HepG2 (cell line): ENCODE data around the gene PRKCE. TPM values are rescaled to one million over a fixed set of nuclear protein-coding genes. Genes with fewer than 3 reads are reported as not detected.

ENCODE experiments used
- ATAC-seq: fragments of 200-7000 bp; cut with Tn5 transposase; 3 replicates; pipeline ENCODE4 v1.9.1; 2020; ENCODE audit warnings: mild to moderate bottlenecking, moderate library complexity
- BruUV-seq: library from RNA; stranded (reverse); fragments of 400-500 nt; replicated peaks from 2 replicates; lab custom pipeline; 2021; lab: Mats Ljungman, UMichigan
- CTCF ChIA-PET: fragments of 300-600 bp; formaldehyde crosslinking; extraction: SDS; loops from one replicate; lab custom pipeline; 2021; ENCODE audit warnings: low total read pairs, inconsistent platforms, low intra/inter-chr PET ratio; lab: Yijun Ruan, JAX
- POLR2A ChIA-PET: fragments of 350-600 bp; sonication (Branson Sonifier 250); formaldehyde crosslinking; loops from one replicate; lab custom pipeline; 2020; ENCODE audit warnings: antibody characterized with exemption, inconsistent platforms; lab: Yijun Ruan, JAX
- DNase-seq: peaks from one replicate; pipeline ENCODE4 v3.0.0-alpha.2; 2015; ENCODE audit warnings: low spot score
- FAIRE-seq: peaks from 3 replicates; lab custom pipeline; 2011; peaks lifted over from hg19 to GRCh38; lab: Jason Lieb, UNC
- H2AFZ ChIP-seq: one replicate; pipeline ENCODE4 v1.6.1; 2011; ENCODE audit warnings: low read length, inconsistent platforms
- H3K27ac ChIP-seq: fragments of 300-600 bp; 3 replicates; pipeline ENCODE4 v1.8.0; 2011; ENCODE audit warnings: mixed run types, mild to moderate bottlenecking, mixed read lengths, low read length, inconsistent platforms; ENCODE audit not compliant: insufficient read depth; ENCODE audit errors: extremely low read length
- H3K27me3 ChIP-seq, 2 experiments: fragments of 200-600 bp in 1 of 2; 2 replicates in 1 of 2; 3 replicates in 1 of 2; pipeline versions ENCODE4 v1.6.0 to v1.8.0; 2011; ENCODE audit warnings: low read length in 2 of 2, mild to moderate bottlenecking in 2 of 2, moderate library complexity in 2 of 2, inconsistent platforms in 1 of 2; ENCODE audit not compliant: insufficient read depth in 2 of 2, control insufficient read depth in 1 of 2
- H3K36me3 ChIP-seq, 2 experiments: fragments of 200-600 bp in 1 of 2; replicated peaks in 1 of 2; 2 replicates in 1 of 2; 3 replicates in 1 of 2; pipeline versions ENCODE4 v1.5.1 to v1.8.0; 2011; ENCODE audit warnings: low read length in 2 of 2, inconsistent platforms in 1 of 2; ENCODE audit not compliant: insufficient read depth in 2 of 2, control insufficient read depth in 1 of 2
- H3K4me1 ChIP-seq: 2 replicates; pipeline ENCODE4 v1.5.1; 2012; ENCODE audit warnings: low read length, inconsistent platforms; ENCODE audit not compliant: insufficient read depth
- H3K4me2 ChIP-seq: 2 replicates; pipeline ENCODE4 v1.6.0; 2011; ENCODE audit warnings: low read depth, low read length, inconsistent platforms
- H3K4me3 ChIP-seq, 3 experiments: fragments of 200-600 bp in 1 of 3; sonication (generic), shearing (Covaris generic) in 1 of 3; replicated peaks in 1 of 3; 2 replicates each; pipeline ENCODE4 v1.5.1; 2011 to 2016; ENCODE audit warnings: low read length in 3 of 3, inconsistent platforms in 2 of 3, low read depth in 2 of 3, mild to moderate bottlenecking in 2 of 3, control low read depth in 1 of 3, mixed read lengths in 1 of 3; ENCODE audit not compliant: insufficient read depth in 1 of 3
- H3K79me2 ChIP-seq: one replicate; pipeline ENCODE4 v1.6.1; 2011; ENCODE audit warnings: low read length, inconsistent platforms; ENCODE audit not compliant: insufficient read depth
- H3K9ac ChIP-seq: 2 replicates; pipeline ENCODE4 v1.6.0; 2011; ENCODE audit warnings: mild to moderate bottlenecking, low read depth, low read length, inconsistent platforms; ENCODE audit not compliant: insufficient read depth
- H3K9me3 ChIP-seq: 2 replicates; pipeline ENCODE4 v1.5.1; 2012; ENCODE audit warnings: mild to moderate bottlenecking, low read length
- H4K20me1 ChIP-seq: 2 replicates; pipeline ENCODE4 v1.6.0; 2011; ENCODE audit warnings: inconsistent platforms, mild to moderate bottlenecking, low read length, moderate library complexity; ENCODE audit not compliant: insufficient read depth
- HES4 ChIP-seq: sonication (generic); formaldehyde crosslinking; IDR thresholded peaks from 2 replicates; pipeline ENCODE4 v1.9.0; 2021; ENCODE audit warnings: mild to moderate bottlenecking, missing genetic modification reagents, borderline replicate concordance
- KLF13 ChIP-seq: sonication (generic); formaldehyde crosslinking; IDR thresholded peaks from 2 replicates; pipeline ENCODE4 v1.4.0; 2020; ENCODE audit warnings: mild to moderate bottlenecking, missing genetic modification reagents
- KLF16 ChIP-seq, 2 experiments: sonication (generic) in 1 of 2; formaldehyde crosslinking in 1 of 2; IDR thresholded peaks; 2 replicates each; pipeline versions ENCODE4 v1.6.1 to v1.8.0; 2016 to 2023; ENCODE audit warnings: missing genetic modification reagents in 2 of 2, missing compliant biosample characterization in 1 of 2
- MTA3 ChIP-seq: sonication (generic); formaldehyde crosslinking; IDR thresholded peaks from 2 replicates; pipeline ENCODE4 v1.4.0; 2020; ENCODE audit warnings: missing genetic modification reagents
- MYNN ChIP-seq: sonication (generic); formaldehyde crosslinking; IDR thresholded peaks from 2 replicates; pipeline ENCODE4 v1.4.0; 2020; ENCODE audit warnings: mild to moderate bottlenecking, low read depth, missing genetic modification reagents
- PLRG1 ChIP-seq: fragments of 450-650 bp; conservative IDR thresholded peaks from 2 replicates; pipeline ENCODE4 v1.6.1; 2016
- RBM39 ChIP-seq: fragments of 200-400 bp; formaldehyde crosslinking; IDR thresholded peaks from one replicate; pipeline ENCODE4 v1.6.1; 2018; ENCODE audit warnings: antibody characterized with exemption, mild to moderate bottlenecking, low read depth, low read length; ENCODE audit not compliant: poor library complexity, severe bottlenecking
- SMARCE1 ChIP-seq: fragments of 450-650 bp; IDR thresholded peaks from 2 replicates; pipeline ENCODE4 v1.6.1; 2017; ENCODE audit warnings: borderline replicate concordance
- ZMYM3 ChIP-seq: sonication (generic); formaldehyde crosslinking; IDR thresholded peaks from 2 replicates; pipeline ENCODE4 v1.5.1; 2020; ENCODE audit warnings: mild to moderate bottlenecking, missing genetic modification reagents
- ZNF256 ChIP-seq: sonication (generic); formaldehyde crosslinking; conservative IDR thresholded peaks from 2 replicates; pipeline ENCODE4 v1.4.0; 2020; ENCODE audit warnings: missing genetic modification reagents
- ZNF260 ChIP-seq: sonication (generic); formaldehyde crosslinking; IDR thresholded peaks from 2 replicates; pipeline ENCODE4 v1.4.0; 2020; ENCODE audit warnings: missing genetic modification reagents, low read depth, mild to moderate bottlenecking, borderline replicate concordance
- ZNF282 ChIP-seq: fragments of 450-650 bp; IDR thresholded peaks from 2 replicates; pipeline ENCODE4 v1.6.1; 2018; ENCODE audit not compliant: partially characterized antibody
- ZNF773 ChIP-seq: sonication (generic); formaldehyde crosslinking; IDR thresholded peaks from 2 replicates; pipeline ENCODE4 v1.4.0; 2020; ENCODE audit warnings: missing genetic modification reagents, borderline replicate concordance
- WGBS: methylation state at CpG from one replicate; pipeline ENCODE4 v1.1.6; 2017; ENCODE audit warnings: low lambda C conversion rate; 5-methylcytosine and 5-hydroxymethylcytosine counted together
- in situ Hi-C: cut with HindIII; loops from 2 replicates; pipeline ENCODE4 v1.10.0; 2017; ENCODE audit warnings: low pct_unique_long_range_greater_than_20kb; ENCODE audit not compliant: extremely low pct_ligation_motif_present
- intact Hi-C: fragments of 100-400 bp; cut with micrococcal nuclease; formaldehyde crosslinking; loops from one replicate; pipeline ENCODE4 v1.10.0; 2022; ENCODE audit not compliant: unreplicated experiment
- polyA plus RNA-seq, 8 experiments: library from polyadenylated mRNA; depleted of rRNA in 3 of 8; stranded (reverse) in 7 of 8; unstranded in 1 of 8; fragments of >200 nt; fragmentation: Illumina TruSeq in 4 of 8; extraction: Trizol in 4 of 8; gene quantifications; 2 replicates each; pipeline versions ENCODE4 v1.2.1 to v1.2.3, GENCODE V29; 2011 to 2016; ENCODE audit warnings: low read depth in 4 of 8, missing spikeins in 1 of 8, mixed read lengths in 1 of 8; ENCODE audit not compliant: insufficient read depth in 1 of 8
- total RNA-seq, 5 experiments: library from RNA; depleted of rRNA; stranded (reverse); fragments of >200 nt; fragmentation: Illumina TruSeq; extraction: Trizol; gene quantifications; 2 replicates each; pipeline ENCODE4 v1.2.3, GENCODE V29; 2016; ENCODE audit warnings: low read depth in 1 of 5
- TF ChIP-seq, protein P1 (sequence below): sonication (generic); formaldehyde crosslinking; IDR thresholded peaks from 2 replicates; pipeline ENCODE4 v1.4.0; 2020; ENCODE audit warnings: mild to moderate bottlenecking, missing genetic modification reagents
- TF ChIP-seq, protein P2 (sequence below): sonication (generic); formaldehyde crosslinking; IDR thresholded peaks from 2 replicates; pipeline ENCODE4 v1.9.0; 2021; ENCODE audit warnings: missing genetic modification reagents, borderline replicate concordance

Gene PRKCE
- total and polyA plus RNA-seq, 2 of the 13 experiments (the other 11 are each of a cell fraction or from before 2014, with no cell fraction given) = 1.0 to 3.9 TPM

DNA sequence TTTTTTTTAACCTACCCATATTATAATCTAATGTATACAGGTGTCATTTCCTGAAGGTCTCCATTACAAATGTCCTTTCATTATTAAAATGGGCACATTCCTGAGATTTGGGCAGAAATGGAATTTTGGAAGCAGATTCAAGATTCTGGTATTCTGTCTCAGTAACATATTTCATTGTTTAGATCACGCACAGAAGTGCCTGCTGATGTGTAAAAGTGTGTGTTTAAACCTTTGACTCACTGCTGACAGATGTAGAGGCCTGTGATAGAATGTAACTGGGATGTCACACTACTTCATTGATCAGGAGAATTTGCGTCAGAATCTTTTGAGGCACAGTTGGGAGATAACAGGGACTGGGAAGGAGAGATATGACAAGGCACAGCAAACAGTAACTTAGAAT, 368.9 kb downstream of the PRKCE start:
- CTCF ChIA-PET = no interaction called here

DNA sequence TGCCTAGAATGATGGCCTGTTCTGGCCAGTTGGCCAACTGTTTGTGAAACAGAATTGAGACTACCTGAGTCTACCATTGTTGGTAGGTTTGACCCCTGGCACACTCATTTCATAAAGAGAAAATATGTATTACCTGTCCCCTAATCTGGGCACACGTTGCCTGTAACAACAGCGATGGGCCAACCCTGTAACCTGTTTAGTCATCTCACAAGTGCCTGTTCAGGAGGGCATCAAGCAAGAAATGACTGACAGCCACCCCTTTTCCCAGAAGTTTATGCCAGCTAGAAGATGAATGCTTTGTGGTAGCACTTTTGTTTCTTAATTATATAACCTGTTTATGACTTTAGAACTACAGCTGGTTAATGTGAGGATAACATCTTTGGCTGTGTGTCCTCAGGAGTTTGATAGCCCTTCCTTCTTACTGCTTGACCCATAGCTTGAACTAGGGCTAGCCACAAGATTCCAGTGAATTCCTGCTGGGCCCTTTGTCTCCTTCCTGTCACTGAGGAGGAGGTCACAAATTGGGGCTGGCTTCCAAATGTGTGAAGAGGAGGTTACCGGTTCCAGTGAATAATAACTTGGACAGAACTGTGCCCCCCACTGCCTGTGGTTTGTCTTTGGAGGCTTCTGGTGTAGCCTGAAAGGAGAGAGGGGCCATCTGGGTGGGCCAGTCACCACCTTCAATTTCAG, 371.8 kb downstream of the PRKCE start:
- no peak overlapping the region for H3K4me3 ChIP-seq
- H4K20me1 ChIP-seq = no peaks in the 10 kb centered on the region
- H3K79me2 ChIP-seq = no peaks in the 10 kb centered on the region
- no peaks in the 10 kb centered on the region for H3K4me1 ChIP-seq
- no peaks in the 10 kb centered on the region for H3K36me3 ChIP-seq
- H3K4me2 ChIP-seq = no peak overlapping the region
- intact Hi-C loops = no loop called here
- H3K9ac ChIP-seq = no peak overlapping the region
- TF ChIP-seq KLF16 (CRISPR knock-in tag; IDR thresholded peaks at IDR 0.05) (no peak), ZNF773 (CRISPR knock-in tag) (no peak), SMARCE1 (no peak), KLF13 (CRISPR knock-in tag) (no peak), MYNN (no peak)
- TF ChIP-seq, protein P1, sequence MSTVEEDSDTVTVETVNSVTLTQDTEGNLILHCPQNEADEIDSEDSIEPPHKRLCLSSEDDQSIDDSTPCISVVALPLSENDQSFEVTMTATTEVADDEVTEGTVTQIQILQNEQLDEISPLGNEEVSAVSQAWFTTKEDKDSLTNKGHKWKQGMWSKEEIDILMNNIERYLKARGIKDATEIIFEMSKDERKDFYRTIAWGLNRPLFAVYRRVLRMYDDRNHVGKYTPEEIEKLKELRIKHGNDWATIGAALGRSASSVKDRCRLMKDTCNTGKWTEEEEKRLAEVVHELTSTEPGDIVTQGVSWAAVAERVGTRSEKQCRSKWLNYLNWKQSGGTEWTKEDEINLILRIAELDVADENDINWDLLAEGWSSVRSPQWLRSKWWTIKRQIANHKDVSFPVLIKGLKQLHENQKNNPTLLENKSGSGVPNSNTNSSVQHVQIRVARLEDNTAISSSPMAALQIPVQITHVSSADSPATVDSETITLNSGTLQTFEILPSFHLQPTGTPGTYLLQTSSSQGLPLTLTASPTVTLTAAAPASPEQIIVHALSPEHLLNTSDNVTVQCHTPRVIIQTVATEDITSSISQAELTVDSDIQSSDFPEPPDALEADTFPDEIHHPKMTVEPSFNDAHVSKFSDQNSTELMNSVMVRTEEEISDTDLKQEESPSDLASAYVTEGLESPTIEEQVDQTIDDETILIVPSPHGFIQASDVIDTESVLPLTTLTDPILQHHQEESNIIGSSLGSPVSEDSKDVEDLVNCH = no peak
- DNase-seq (no peak), ATAC-seq (no peak), FAIRE-seq (no peak)
- no TSS peak for BruUV-seq
- in situ Hi-C loops = no loop called here
- ChIA-PET CTCF (no interaction called here), POLR2A (no interaction called here)
- H3K27me3 ChIP-seq = no peaks in the 10 kb centered on the region
- no peaks in the 10 kb centered on the region for H3K9me3 ChIP-seq
- 83% methylated on average over 3 of the region's 3 CpGs for WGBS
- no peak overlapping the region for H2AFZ ChIP-seq
- H3K27ac ChIP-seq = no peak overlapping the region

More for the DNA sequence above, 368.9 kb downstream of the PRKCE start:
- Histone ChIP-seq H3K9me3 (no peaks in the 10 kb centered on the region), H3K4me3 (no peak overlapping the region), H3K27ac (no peak overlapping the region), H3K4me2 (no peak overlapping the region), H3K4me1 (no peaks in the 10 kb centered on the region), H3K9ac (no peak overlapping the region), H3K79me2 (no peaks in the 10 kb centered on the region), H4K20me1 (no peaks in the 10 kb centered on the region), H3K27me3 (no peaks in the 10 kb centered on the region), H2AFZ (no peak overlapping the region), H3K36me3 (no peaks in the 10 kb centered on the region)
- DNase-seq = no peak
- in situ Hi-C loops (no loop called here), intact Hi-C loops (no loop called here)
- ATAC-seq = no peak
- no TSS peak for BruUV-seq
- POLR2A ChIA-PET = no interaction called here
- FAIRE-seq = no peak
- TF ChIP-seq ZNF260 (CRISPR knock-in tag) (no peak), ZNF282 (no peak), HES4 (CRISPR knock-in tag) (no peak), ZMYM3 (no peak), MTA3 (CRISPR knock-in tag) (no peak), SMARCE1 (no peak), ZNF256 (CRISPR knock-in tag) (no peak), PLRG1 (no peak), RBM39 (no peak)
- TF ChIP-seq, protein P2, sequence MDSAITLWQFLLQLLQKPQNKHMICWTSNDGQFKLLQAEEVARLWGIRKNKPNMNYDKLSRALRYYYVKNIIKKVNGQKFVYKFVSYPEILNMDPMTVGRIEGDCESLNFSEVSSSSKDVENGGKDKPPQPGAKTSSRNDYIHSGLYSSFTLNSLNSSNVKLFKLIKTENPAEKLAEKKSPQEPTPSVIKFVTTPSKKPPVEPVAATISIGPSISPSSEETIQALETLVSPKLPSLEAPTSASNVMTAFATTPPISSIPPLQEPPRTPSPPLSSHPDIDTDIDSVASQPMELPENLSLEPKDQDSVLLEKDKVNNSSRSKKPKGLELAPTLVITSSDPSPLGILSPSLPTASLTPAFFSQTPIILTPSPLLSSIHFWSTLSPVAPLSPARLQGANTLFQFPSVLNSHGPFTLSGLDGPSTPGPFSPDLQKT (CRISPR knock-in tag) = no peak
- 92% methylated on average over 2 of the region's 2 CpGs for WGBS
